ENCODE results near the gene RPL10. TPM values are rescaled to one million over a fixed set of nuclear protein-coding genes. Genes with fewer than 3 reads are reported as not detected.
A peak's percentile ranks its signal among the peaks of the same experiment; 100 is the strongest.

RPL10 gene
- total and polyA plus RNA-seq, 4 donors, result 2,479 to 4,258 (median 3,622) TPM

GRCh38 chrX:154409222-154409871 is 11.2 kb downstream of the RPL10 start, which contains the start of gene DNASE1L1:
TSS of gene DNASE1L1 (minus strand) at chrX:154409254. CDS start at chrX:154405568, 3,686 bp downstream.
- H3K36me3 ChIP-seq (ENCODE audit: control insufficient read depth in 4 of 4, insufficient read depth in 4 of 4, low read length in 4 of 4), result peaks cover 0 to 2% (median 0%) of the 10 kb centered on the region in 4 donors
- H3K4me3 ChIP-seq, result peak within 1 kb of the TSS; percentile 32
- DNase-seq (peak; percentile 12 to 42 (median 41)), ATAC-seq (ENCODE audit: insufficient read depth, low FRiP score) (no peak)
- H3K4me1 ChIP-seq (ENCODE audit: control insufficient read depth in 5 of 5, insufficient read depth in 5 of 5, low read length in 5 of 5), result peaks cover 0 to 2% (median 0%) of the 10 kb centered on the region in 5 donors
- H3K27me3 ChIP-seq (ENCODE audit: control insufficient read depth in 3 of 3, insufficient read depth in 3 of 3, low read length in 2 of 3), result no peaks in the 10 kb centered on the region
- no peak for TF ChIP-seq CTCF (IDR thresholded peaks at IDR 0.05; ENCODE audit: control extremely low read depth, extremely low read depth)
- 30 to 46% methylated on average over 11 to 26 of the region's 26 CpGs for WGBS, 2 donors
- H3K9me3 ChIP-seq (ENCODE audit: control insufficient read depth in 4 of 4, insufficient read depth in 3 of 4, low read length in 3 of 4), result peaks cover 0 to 6% (median 3%) of the 10 kb centered on the region in 4 donors
- no peak within 1 kb of the TSS for H3K9ac ChIP-seq (ENCODE audit: insufficient read depth in 1 of 2, low read length in 2 of 2)
- H3K27ac ChIP-seq (ENCODE audit: low read depth in 1 of 2, low read length in 1 of 2), result peak within 1 kb of the TSS; percentile 49 to 65

GRCh38 chrX:154411981-154412340 is 13.8 kb downstream of the RPL10 start:
- ATAC-seq (ENCODE audit: insufficient read depth, low FRiP score), result peak; percentile 67
- no peak for TF ChIP-seq CTCF (IDR thresholded peaks at IDR 0.05; ENCODE audit: control extremely low read depth, extremely low read depth)
- WGBS, 2 donors, result 1 to 39% methylated on average over 13 to 29 of the region's 29 CpGs

GRCh38 chrX:154412468-154412867 is 14.3 kb downstream of the RPL10 start:
- 0 to 42% methylated on average over 4 of the region's 4 CpGs for WGBS, 2 donors
- Histone ChIP-seq H3K4me3 (peak overlapping the region; percentile 55), H3K9ac (ENCODE audit: insufficient read depth in 1 of 2, low read length in 2 of 2) (peak overlapping the region in 1 of 2 donors; percentile 23), H3K36me3 (ENCODE audit: control insufficient read depth in 4 of 4, insufficient read depth in 4 of 4, low read length in 4 of 4) (peaks cover 0 to 2% (median 0%) of the 10 kb centered on the region in 4 donors), H3K27me3 (ENCODE audit: control insufficient read depth in 3 of 3, insufficient read depth in 3 of 3, low read length in 2 of 3) (no peaks in the 10 kb centered on the region), H3K9me3 (ENCODE audit: control insufficient read depth in 4 of 4, insufficient read depth in 3 of 4, low read length in 3 of 4) (peaks cover 0 to 6% (median 3%) of the 10 kb centered on the region in 4 donors), H3K4me1 (ENCODE audit: control insufficient read depth in 5 of 5, insufficient read depth in 5 of 5, low read length in 5 of 5) (peaks cover 0 to 2% (median 0%) of the 10 kb centered on the region in 5 donors), H3K27ac (ENCODE audit: low read depth in 1 of 2, low read length in 1 of 2) (peak overlapping the region; percentile 94 to 98)
- DNase-seq (no peak), ATAC-seq (ENCODE audit: insufficient read depth, low FRiP score) (no peak)
- TF ChIP-seq CTCF (IDR thresholded peaks at IDR 0.05; ENCODE audit: control extremely low read depth, extremely low read depth), result no peak

More at GRCh38 chrX:154411981-154412340, 13.8 kb downstream of the RPL10 start:
- H3K4me1 ChIP-seq (ENCODE audit: control insufficient read depth in 5 of 5, insufficient read depth in 5 of 5, low read length in 5 of 5), result peaks cover 0 to 2% (median 0%) of the 10 kb centered on the region in 5 donors
- no peaks in the 10 kb centered on the region for H3K27me3 ChIP-seq (ENCODE audit: control insufficient read depth in 3 of 3, insufficient read depth in 3 of 3, low read length in 2 of 3)
- DNase-seq, result peak; percentile 56 to 65 (median 62)
- peak overlapping the region; percentile 94 to 98 for H3K27ac ChIP-seq (ENCODE audit: low read depth in 1 of 2, low read length in 1 of 2)
- H3K9me3 ChIP-seq (ENCODE audit: control insufficient read depth in 4 of 4, insufficient read depth in 3 of 4, low read length in 3 of 4), result peaks cover 0 to 6% (median 3%) of the 10 kb centered on the region in 4 donors
- H3K36me3 ChIP-seq (ENCODE audit: control insufficient read depth in 4 of 4, insufficient read depth in 4 of 4, low read length in 4 of 4), result peaks cover 0 to 2% (median 0%) of the 10 kb centered on the region in 4 donors
- peak overlapping the region; percentile 55 for H3K4me3 ChIP-seq
- peak overlapping the region in 1 of 2 donors; percentile 23 for H3K9ac ChIP-seq (ENCODE audit: insufficient read depth in 1 of 2, low read length in 2 of 2)

Data from lung (tissue), 12 donors.